NCI-H146 treated with DMSO at 0.1 percent for 48 hours (cell line): Measurements from ENCODE around the gene IL31.

Experiments used
- DNase-seq: peaks from one replicate; lab custom pipeline; 2025; ENCODE audit not compliant: unreplicated experiment; lab: John Stamatoyannopoulos, UW

Gene IL31

DNA sequence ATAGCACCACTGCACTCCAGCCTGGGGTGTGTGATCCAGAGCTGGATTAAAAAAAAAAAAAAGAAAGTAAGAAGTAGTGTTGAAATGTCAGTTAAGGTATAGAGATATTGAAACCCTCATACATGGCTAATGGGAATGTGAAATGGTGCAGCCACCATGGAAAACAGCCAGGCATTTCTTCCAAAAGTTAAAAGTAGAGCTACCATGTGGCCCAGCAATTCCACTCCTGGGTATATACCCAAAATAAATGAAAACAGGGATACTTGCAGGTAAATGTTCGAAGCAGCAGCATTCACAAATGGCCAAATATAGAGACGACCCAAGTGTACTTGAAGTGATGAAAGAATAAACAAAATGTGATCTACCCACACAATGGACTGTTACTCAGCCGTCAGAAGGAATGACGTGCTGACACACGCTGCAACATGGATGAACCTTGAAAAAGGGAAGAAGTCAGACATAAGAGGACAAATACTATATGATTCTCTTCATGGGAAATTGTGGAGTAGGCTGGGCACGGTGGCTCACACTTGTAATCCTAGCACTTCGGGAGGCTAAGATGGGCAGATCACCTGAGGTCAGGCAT, 15.2 kb downstream of the IL31 start:
- DNase-seq = no peak

DNA sequence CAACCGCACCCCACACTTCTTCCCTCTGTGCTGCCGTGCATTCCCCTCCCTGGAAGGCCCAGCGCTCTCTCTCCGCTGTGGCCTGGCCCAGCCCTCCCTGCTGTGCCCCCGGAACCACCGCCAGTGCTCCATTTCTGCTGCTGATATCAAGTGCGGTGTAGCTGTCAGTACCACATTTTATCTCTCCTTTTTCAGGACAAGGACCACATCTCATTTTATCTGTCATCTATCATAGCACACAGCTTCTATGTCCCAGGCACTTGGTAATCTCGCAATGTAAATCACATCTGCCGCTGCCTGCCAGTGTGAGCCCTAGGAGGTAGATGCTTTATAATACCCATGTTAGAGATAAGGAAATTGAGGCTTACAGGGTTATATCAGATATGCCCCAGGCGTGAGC, 18.3 kb downstream of the IL31 start:
- DNase-seq = no peak

GRCh38 chr12:122152754-122153153, 21.3 kb downstream of the IL31 start:
- DNase-seq = no peak

DNA sequence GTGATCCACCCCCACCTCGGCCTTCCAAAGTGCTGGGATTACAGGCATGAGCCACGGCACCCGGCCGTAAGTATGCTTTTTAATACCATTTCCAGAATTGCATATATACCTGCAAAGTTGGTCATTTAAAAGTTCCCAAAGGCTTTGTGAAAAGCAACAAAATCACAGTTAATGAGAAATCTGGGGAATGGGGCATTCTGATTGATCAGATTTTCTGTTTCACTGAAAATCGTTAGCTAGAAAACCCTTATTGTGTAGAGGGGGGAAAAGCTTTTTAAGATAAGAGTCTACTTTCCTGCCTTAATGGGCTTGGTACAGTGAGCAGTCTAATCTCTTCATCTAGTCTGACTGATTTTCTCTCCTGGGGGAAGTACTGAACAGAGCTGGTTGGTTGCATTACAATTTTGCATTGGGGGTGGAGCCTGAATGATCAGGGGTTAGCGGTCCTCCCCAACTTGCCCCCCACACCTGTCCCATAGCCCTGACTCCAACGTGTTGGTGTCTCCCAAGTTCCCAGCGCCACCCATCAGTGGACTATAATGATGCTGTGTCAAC, 23.8 kb downstream of the IL31 start:
- DNase-seq = no peak

DNA sequence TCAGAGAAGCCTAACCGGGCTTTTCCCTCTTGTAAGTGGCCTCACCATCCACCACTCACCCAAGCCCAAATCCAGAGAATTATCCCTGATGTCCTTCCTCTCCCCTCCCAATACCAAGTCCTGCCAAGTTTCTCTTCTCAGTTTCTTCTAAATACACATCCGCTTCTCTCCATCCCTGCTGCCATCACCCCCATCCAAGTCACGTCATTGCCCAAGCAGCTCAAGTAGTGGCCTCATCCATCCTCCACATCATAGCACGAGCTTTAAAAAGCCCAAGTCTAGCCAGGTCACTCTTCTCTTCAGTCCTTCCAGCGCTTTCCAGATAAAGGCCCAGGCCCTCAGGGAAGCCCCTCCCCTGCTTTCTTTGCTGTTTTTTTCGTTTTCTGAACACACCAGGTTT, 25.4 kb downstream of the IL31 start:
- no peak for DNase-seq

GRCh38 chr12:122147514-122148290, 26.3 kb downstream of the IL31 start:
- no peak for DNase-seq

DNA sequence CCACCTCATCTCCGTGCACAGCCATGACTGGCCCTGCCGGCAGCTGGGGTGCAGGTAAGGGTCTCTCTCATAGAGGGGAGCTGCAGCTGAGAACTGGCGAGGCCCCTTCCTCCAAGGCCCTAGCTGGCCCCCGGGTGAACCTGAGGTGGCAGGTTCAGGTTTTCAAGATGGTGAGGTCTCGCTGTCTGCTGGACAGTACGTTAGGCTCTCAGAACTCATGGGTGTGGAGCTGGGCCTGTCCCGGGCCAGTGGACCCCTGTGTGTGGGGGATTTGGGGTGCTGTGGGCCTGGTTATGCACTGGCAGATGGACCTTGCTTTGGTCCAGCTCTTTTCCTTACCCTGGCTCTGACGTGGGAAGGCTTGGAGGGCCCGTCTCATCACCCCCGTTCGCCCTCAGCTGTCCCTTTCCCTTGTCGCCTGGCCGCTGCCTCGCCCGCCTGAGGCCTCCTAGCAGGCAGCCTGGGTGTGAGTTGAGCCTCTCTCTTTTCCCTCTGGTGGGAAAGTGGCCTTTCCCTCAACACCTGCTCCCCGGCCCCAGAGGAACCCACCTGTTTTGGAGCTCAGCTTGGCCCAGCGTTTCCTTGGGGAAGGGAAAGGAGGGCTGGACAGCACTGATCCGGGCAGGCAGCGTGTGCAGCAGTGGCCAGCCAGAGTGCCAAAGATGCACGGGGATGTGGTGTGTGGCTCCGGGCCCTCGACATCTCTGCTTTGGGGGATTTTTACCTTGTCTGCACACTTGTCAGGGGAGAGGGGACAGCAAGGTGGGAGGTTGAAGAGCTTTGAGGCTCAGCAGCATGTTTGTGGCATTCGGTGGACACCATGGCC, 28.3 kb downstream of the IL31 start:
- DNase-seq = no peak

DNA sequence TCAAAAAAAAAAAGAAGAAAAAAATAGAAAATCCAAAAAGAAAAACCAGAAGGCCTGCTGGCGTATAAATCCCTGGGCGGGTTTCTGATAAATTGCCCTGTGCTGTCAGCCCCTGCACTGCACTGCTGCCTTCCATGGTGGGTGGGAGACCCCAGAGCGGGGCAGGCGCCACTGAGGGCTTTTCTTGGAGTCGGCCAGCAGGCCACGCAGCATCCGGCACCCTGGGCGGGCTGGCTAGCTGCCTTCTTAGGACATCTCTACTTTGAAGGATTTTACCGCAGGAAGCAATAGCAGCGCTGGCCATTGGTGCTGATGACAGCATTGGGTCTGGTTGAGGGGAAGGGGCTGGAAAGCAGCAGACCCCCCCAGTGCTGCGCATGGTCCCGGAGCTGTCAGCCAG, 29.1 kb downstream of the IL31 start:
- DNase-seq = no peak

DNA sequence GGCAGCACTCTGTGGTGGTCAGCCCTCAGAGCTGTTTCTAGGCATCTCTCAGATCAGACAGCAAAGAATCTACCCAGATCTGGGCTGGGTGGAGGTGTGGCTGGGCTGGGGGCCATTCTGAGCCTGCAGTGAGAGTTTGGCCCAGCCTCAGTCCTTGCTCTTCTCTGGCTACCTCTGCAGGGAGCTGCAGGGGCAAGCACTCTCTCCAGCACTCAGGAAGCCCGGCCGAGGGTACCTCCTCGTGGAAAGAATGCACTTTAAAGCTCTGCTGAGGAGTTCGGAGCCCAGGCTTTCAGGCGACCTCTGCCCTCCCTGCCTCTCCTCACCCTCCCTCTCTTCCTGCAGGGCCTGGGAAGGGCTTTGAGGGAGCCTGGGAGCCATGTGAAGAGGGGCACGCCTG, 31.2 kb downstream of the IL31 start:
- no peak for DNase-seq

DNA sequence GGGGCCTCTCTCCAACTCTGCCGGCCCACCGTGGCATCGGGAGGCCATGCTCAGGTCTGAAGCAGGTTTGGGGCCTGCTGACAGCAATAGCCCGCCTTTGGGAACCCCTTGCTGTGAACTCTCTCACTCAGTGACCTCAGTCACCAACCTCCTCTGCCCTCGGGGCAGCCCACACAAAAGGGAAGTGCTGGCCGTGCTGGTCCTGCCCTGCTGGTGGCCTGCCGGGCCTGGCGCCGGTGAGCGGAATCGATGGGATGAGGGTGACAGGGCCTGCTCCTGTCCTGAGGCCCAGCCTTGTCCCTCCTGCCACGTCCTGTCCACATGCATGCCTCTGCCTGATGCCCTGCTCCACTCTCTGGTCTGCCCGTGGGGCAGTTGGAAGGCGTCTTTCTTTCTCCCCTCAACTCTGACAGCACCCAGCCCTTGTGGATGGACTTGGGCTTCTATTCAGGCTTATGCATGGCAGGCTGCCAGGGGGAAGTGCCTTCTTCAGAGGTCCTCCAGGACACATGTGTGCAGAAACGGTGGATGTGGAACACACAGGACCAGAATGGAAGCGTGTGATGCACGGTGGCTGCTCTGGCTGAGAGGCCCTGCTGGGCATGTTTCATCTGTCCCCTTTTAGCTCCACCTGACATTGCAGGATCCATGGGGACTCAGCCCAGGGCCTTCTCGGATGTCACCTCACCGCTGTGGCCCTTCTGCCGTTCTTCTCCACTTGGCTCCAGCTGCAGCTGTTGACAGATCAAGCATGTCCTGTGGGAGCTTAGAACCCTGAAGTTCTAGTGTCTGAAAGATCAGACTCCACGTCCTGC, 31.9 kb downstream of the IL31 start:
- DNase-seq = no peak

DNA sequence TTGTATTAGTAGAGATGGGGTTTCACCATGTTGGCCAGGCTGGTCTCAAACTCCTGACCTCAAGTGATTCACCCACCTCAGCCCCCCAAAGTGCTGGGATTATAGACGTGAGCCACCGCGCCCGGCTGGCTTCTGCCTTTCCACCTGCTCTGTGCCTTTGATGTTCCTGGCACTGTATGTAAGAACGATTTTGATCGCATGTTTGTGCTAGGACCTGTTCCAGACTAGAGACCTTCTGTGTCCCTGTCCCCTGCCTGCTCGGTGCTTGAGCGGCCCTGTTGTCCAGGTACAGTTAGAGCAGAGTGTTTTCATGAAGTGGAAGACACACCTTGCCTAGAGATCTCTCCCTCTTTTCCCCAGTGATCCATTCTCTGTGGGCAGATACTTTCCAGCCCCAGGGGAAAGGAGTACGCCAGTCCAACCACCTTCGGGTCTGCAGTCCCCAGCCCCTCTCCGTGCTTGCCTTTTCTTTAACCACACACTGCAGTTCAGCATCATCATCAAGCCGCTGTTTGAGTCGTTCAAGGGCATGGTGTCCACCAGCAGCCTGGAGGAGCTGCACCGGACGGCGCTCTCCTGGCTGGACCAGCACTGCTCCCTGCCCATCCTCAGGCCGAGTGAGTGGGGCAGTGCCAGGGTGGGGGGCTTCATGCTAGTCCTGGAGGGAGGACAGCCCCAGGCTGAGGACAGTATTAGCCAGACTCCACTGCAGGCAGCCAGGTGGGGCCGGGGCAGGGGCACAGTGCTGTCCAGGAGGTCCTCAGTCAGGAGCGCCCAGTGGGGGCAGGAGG, 33.4 kb downstream of the IL31 start:
- no peak for DNase-seq

DNA sequence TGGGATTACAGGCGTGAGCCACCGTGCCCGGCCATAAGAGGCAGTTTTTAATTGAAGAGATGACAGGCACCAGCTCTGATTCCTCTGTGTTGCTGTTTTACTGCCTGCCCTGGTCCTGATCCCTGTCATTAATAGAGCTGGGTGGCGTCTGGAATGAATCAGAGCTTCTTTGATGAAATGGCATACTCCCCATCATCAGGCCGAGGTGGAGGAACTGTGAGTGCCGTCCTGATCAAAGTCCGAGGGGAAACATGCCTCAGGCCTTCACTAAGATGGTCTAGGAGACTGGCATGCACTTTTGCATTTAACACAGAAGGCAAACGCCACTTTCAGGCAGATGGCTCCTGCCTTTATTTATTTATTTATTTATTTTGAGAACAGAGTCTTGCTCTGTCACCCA, 34.1 kb downstream of the IL31 start:
- no peak for DNase-seq

- DNase-seq = no peak
Observed at GRCh38 chr12:122139266-122139665, 34.8 kb downstream of the IL31 start.

- DNase-seq = no peak
Observed at GRCh38 chr12:122138616-122139015, 35.4 kb downstream of the IL31 start.

DNA sequence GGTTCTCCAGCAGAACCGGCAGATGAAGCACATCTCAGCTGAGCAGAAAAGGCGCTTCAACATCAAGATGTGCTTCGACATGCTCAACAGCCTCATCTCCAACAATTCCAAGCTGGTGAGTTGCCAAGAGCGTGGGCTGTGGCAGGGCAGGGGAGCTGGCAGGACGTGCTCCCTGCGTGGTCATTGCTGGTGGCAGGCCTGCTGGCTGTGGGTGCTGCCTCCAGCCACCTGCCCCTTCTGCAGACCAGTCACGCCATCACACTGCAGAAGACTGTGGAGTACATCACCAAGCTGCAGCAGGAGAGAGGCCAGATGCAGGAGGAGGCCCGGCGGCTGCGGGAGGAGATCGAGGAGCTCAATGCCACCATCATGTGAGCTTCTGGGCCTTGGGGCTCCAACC, 35.8 kb downstream of the IL31 start:
- DNase-seq = no peak

DNA sequence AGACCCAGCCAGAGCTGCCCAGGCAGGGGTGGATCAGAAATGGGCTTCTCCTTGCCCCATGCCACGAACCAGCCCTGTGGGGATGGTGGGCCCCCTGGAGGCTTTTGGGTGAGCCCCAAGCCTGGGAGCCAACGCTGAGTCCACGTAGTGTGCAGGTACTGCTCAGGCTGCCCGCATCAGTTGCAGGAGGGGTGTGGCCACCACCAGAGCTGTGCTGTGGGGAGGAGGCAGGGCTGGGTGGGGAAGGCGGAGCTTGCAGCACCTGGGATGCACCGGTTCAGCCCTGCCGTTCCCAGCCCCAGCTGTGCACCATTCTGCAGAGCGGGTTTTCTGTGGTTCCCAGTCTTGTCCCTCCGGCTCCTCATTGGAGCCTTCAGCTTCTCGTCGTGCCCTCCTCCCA, 36.3 kb downstream of the IL31 start:
- DNase-seq = no peak

DNA sequence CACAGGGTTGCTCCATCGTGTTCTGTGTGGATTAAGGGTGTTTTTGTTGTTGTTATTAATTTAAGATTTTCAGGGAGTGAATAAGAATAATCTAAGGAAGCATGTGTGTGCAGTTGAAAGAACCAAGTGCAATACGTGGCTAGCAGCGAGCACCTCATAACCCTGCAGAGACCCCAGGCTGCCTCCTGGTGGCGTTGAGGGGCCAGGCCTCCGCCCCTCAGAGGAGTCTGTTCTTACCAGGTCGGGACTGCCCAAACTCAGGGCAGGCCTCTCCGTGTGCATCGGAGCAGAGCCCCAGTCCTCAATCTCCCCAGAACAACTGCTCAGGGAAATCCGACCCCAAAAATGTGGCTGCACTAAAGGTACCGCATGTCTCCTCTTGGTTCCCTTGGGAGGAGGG, 36.8 kb downstream of the IL31 start:
- no peak for DNase-seq

GRCh38 chr12:122135437-122136031, 38.5 kb downstream of the IL31 start:
- DNase-seq = no peak

- no peak for DNase-seq
Observed at GRCh38 chr12:122133192-122133950, 40.6 kb downstream of the IL31 start.
